ENCODE results near the gene AUTS2. TPM values are rescaled to one million over a fixed set of nuclear protein-coding genes. Genes with fewer than 3 reads are reported as not detected.

Gene AUTS2
- total RNA-seq, 1 experiment from 2014 or later = 256 TPM

DNA sequence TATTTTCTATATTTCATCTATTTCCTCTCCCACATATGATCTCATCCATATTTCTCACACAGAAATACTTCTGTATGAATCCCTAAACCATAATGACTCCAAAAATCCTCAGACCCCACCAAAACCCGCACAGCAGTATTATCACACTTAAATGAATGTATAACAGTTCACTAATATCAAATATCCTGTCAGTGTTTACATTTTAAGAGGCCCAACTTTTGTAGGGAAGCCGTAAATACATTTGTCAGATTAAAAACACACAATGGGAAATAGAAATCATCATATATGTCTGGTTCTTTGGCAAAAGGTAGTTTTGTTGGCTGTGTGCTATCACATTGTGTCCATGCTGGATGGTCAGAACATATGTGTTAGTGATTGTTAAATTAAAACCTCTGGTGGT, 4.2 kb downstream of the AUTS2 start:
- H3K27me3 ChIP-seq (ENCODE audit: insufficient read depth, low read length) = peaks cover 74% of the 10 kb centered on the region
- H3K9me3 Mint-ChIP-seq = no peaks in the 10 kb centered on the region; a peak in 1 of 5 replicates
- H4K91ac ChIP-seq (ENCODE audit: insufficient read length, low read depth, low read length) = no peak overlapping the region
- no peak overlapping the region for H3K56ac ChIP-seq (ENCODE audit: insufficient read length, low read depth, low read length)
- H2AK5ac ChIP-seq (ENCODE audit: insufficient read length, low read length) = no peak overlapping the region
- DNase-seq = no peak
- peaks cover 0 to 7% of the 10 kb centered on the region in 2 experiments; a peak in 3 of 4 replicates for H3K4me1 Mint-ChIP-seq
- H4K5ac ChIP-seq (ENCODE audit: insufficient read length, low read depth, low read length) = no peak overlapping the region
- H3K27ac ChIP-seq (ENCODE audit: insufficient read length, low read depth, low read length) = no peak overlapping the region
- H3K27ac Mint-ChIP-seq = no peak overlapping the region
- no peak overlapping the region for H2BK15ac ChIP-seq (ENCODE audit: low read depth, low read length)
- no peak overlapping the region for H3K14ac ChIP-seq (ENCODE audit: insufficient read depth, low read length)
- no peak overlapping the region for H2BK120ac ChIP-seq (ENCODE audit: low read depth, low read length, poor library complexity, severe bottlenecking)
- peaks cover 8% of the 10 kb centered on the region for H3K23me2 ChIP-seq (ENCODE audit: insufficient read length, low read depth, low read length, poor library complexity, severe bottlenecking)
- no peaks in the 10 kb centered on the region for H3K36me3 Mint-ChIP-seq (ENCODE audit: insufficient read depth in 1 of 3, low read depth in 3 of 3)
- H2BK12ac ChIP-seq (ENCODE audit: insufficient read length, low read depth, low read length) = no peak overlapping the region
- H3K4me2 ChIP-seq (ENCODE audit: insufficient read depth, insufficient read length, low read length) = no peak overlapping the region
- H4K20me1 ChIP-seq (ENCODE audit: control insufficient read depth, insufficient read depth, insufficient read length) = no peaks in the 10 kb centered on the region
- H3K79me1 ChIP-seq (ENCODE audit: insufficient read depth, low read depth, low read length, poor library complexity, severe bottlenecking) = no peaks in the 10 kb centered on the region
- no CpG with 5 or more reads among the region's 2 CpGs for WGBS (ENCODE audit: extremely low coverage, insufficient read length, low lambda C conversion rate)
- TF ChIP-seq, protein P1, sequence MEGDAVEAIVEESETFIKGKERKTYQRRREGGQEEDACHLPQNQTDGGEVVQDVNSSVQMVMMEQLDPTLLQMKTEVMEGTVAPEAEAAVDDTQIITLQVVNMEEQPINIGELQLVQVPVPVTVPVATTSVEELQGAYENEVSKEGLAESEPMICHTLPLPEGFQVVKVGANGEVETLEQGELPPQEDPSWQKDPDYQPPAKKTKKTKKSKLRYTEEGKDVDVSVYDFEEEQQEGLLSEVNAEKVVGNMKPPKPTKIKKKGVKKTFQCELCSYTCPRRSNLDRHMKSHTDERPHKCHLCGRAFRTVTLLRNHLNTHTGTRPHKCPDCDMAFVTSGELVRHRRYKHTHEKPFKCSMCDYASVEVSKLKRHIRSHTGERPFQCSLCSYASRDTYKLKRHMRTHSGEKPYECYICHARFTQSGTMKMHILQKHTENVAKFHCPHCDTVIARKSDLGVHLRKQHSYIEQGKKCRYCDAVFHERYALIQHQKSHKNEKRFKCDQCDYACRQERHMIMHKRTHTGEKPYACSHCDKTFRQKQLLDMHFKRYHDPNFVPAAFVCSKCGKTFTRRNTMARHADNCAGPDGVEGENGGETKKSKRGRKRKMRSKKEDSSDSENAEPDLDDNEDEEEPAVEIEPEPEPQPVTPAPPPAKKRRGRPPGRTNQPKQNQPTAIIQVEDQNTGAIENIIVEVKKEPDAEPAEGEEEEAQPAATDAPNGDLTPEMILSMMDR (conservative IDR thresholded peaks at IDR 0.05) = no peak
- no peak overlapping the region for H4K8ac ChIP-seq (replicated peaks; ENCODE audit: insufficient read length, low read depth, low read length)
- no peaks in the 10 kb centered on the region; the same call in 1 of the 2 replicates for H3K4me1 ChIP-seq (ENCODE audit: insufficient read depth, low read length)
- no peak overlapping the region for H2AFZ ChIP-seq (ENCODE audit: low read length)
- H2BK20ac ChIP-seq (ENCODE audit: low read depth, low read length, poor library complexity, severe bottlenecking) = no peak overlapping the region
- H3K9ac ChIP-seq (ENCODE audit: extremely low read depth, insufficient read length, low read length) = no peak overlapping the region
- no peak overlapping the region for H3K18ac ChIP-seq (ENCODE audit: insufficient read length, low read depth, low read length)
- no peak overlapping the region for H3K4me3 Mint-ChIP-seq
- H3K79me2 ChIP-seq (ENCODE audit: insufficient read depth, low read length) = no peaks in the 10 kb centered on the region
- no peak overlapping the region for H3T11ph ChIP-seq (ENCODE audit: low read length)
- no peaks in the 10 kb centered on the region for H3K9me3 ChIP-seq (ENCODE audit: control insufficient read depth, low read depth, low read length)
- H3K27me3 Mint-ChIP-seq (ENCODE audit: low read depth) = peaks cover 6% of the 10 kb centered on the region
- no peak overlapping the region for H3K4ac ChIP-seq (ENCODE audit: low read depth, low read length)
- H2BK5ac ChIP-seq (ENCODE audit: insufficient read length, low read length) = no peak overlapping the region
- H3K23ac ChIP-seq (ENCODE audit: insufficient read length, low read depth, low read length) = no peak overlapping the region

Measured in H9 (cell line).